Epithelial cell of proximal tubule (primary cell): Measurements from ENCODE around the gene ANKRD35. TPM values are rescaled to one million over a fixed set of nuclear protein-coding genes. Genes with fewer than 3 reads are reported as not detected.
A peak's percentile ranks its signal among the peaks of the same experiment; 100 is the strongest.

Experiments
- DNase-seq: peaks from one replicate; pipeline ENCODE4 v3.0.0-alpha.2; 2011; ENCODE audit warnings: low read depth
- H3K4me3 ChIP-seq: 2 replicates; pipeline ENCODE4 v1.5.1; 2011; ENCODE audit warnings: low read depth, mild to moderate bottlenecking, low read length
- total RNA-seq: library from RNA; depleted of rRNA; stranded (reverse); fragments of >200 nt; gene quantifications from 2 replicates; pipeline ENCODE4 v1.2.3, GENCODE V29; 2015
- TF ChIP-seq, protein P1 (sequence below): conservative IDR thresholded peaks from 2 replicates; pipeline ENCODE4 v1.5.1; 2012; ENCODE audit warnings: low read depth, mild to moderate bottlenecking, low read length

ANKRD35 gene
- total RNA-seq, 1 donor from 2014 or later: 1.6 TPM

DNA sequence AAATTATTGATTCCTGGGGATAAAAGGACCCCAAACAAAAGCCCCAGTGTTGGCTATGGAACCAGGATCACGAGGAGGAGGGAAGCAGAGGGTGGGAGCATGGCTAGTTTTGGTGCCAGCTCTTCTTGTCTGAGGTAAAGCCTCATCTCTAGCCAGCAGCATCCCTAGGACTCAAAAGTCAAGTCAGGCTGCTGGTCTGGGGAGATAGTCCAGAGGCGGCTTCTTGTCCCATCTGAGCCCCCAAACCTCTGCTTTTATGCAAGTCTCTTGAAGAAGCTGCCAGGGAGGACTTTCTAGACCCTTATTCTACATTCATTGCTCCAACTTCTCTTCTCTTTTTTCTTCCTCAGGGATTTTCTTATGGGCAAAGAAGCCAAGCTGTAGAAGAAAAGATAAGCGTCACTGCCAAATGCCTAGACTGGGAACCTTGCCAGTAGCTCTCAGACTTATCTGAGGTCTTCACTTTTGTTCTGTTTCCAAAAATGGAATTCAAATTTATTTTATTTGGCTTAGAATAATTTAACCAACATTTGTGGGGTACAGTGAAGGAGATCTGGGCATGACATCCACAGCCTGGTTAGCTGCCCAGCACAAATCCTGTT, 6.9 kb upstream of the ANKRD35 start:
- no peak for DNase-seq
- TF ChIP-seq, protein P1, sequence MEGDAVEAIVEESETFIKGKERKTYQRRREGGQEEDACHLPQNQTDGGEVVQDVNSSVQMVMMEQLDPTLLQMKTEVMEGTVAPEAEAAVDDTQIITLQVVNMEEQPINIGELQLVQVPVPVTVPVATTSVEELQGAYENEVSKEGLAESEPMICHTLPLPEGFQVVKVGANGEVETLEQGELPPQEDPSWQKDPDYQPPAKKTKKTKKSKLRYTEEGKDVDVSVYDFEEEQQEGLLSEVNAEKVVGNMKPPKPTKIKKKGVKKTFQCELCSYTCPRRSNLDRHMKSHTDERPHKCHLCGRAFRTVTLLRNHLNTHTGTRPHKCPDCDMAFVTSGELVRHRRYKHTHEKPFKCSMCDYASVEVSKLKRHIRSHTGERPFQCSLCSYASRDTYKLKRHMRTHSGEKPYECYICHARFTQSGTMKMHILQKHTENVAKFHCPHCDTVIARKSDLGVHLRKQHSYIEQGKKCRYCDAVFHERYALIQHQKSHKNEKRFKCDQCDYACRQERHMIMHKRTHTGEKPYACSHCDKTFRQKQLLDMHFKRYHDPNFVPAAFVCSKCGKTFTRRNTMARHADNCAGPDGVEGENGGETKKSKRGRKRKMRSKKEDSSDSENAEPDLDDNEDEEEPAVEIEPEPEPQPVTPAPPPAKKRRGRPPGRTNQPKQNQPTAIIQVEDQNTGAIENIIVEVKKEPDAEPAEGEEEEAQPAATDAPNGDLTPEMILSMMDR: no peak
- H3K4me3 ChIP-seq: no peak overlapping the region

DNA sequence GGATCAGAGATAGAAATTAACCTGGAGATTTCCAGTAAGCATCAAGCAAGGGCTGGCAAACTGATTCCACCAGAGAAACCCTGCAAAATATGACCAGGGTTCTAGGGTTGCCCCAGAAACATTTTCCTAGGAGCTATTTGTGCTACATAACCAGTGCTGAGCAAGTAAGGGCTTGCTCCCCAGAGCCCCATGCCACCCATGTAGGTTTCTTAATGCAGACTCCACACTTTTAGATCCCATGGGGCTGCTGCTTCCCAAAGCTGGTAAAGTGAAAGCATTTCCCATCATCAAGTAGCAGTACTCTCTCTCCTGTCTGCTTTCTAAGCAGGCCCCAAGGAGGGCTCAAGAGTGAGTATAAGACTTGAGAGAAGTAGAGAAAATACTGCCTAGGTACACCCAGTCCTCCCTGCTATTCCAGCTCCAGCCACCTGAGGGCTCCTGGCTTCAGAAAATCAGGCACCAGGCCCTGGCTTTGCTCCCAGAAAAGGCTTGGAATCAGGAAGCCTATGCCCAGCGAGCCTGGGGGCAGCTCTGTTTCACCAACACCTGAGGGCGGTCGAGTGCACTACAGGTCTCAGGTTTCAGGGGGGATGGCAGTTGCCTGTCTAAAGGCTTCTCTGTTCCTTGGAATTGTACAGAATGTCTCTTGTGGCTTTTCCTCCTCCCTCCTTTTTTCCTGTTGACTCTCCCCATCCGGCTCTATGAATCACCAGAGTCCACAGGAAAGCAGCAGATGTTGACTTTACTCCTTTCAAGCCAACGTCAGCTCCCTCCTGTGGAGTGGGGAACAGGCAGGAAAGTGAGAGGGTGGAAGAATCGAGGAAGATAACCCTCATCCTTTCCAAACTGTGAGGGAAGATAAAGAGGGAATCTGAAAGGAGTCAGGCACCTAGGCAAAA, 6.2 kb upstream of the ANKRD35 start:
- H3K4me3 ChIP-seq: no peak overlapping the region
- TF ChIP-seq, protein P1: peak; percentile 98

DNA sequence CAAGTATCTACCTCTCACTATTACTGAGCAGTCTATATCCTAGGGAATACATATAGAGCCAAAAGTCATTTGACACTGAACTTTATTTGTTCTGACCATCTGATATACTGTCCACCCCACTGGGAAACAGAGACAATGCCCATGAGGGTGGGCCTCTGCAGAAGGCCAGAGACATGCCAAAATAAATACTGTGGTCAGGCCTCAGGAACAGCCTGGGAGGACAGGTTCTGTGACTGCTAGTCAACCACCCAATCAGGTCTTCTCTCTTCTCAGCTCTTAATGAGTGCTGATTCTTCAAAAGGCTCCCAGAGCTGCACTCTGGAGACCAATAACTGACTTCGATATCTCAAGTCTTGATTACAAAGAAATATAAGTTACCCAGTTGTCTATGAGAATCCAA, 5.5 kb upstream of the ANKRD35 start:
- TF ChIP-seq, protein P1: no peak
- H3K4me3 ChIP-seq: no peak overlapping the region
- no peak for DNase-seq

More for the DNA sequence above, 6.2 kb upstream of the ANKRD35 start:
- DNase-seq: peak; percentile 96

DNA sequence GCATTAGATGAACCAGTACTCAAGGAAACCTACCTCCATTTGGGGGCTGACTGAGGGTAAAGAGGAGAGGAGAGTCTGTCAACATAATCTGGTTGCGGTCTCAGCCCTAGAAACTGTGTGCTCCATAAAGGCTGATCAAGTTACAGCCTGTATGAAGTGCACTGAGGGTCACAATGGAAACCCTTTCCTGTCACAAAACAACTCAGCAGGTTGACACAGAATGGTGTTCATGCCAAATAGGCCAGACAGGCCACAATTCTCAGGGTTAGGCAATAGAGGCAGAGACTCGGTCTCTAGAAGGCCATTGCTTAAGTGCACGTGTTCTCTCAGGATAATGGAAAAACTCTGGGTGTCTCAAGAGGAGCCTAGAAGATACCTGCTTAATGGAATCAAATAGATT, 4.1 kb upstream of the ANKRD35 start:
- TF ChIP-seq, protein P1: no peak
- DNase-seq: no peak
- no peak overlapping the region for H3K4me3 ChIP-seq

DNA sequence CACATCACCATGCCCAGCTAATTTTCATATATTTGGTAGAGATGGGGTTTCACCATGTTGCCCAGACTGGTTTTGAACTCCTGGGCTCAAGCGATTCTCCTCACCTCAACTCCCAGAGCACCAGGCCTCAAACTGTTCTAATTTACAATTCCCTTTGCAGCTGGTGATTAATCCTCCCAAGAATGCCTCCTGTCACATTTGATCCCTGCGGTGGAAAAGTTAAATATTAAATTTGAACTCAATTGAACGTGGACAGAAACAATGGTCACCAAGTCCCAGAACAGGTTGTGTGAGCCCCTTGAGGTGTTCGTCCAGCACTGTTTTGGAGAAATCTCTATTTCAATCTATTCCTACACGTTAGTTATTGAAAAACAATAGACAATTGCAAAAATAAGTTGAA, 2.0 kb upstream of the ANKRD35 start:
- DNase-seq: peak; percentile 76
- TF ChIP-seq, protein P1: no peak
- H3K4me3 ChIP-seq: peak overlapping the region; percentile 3

DNA sequence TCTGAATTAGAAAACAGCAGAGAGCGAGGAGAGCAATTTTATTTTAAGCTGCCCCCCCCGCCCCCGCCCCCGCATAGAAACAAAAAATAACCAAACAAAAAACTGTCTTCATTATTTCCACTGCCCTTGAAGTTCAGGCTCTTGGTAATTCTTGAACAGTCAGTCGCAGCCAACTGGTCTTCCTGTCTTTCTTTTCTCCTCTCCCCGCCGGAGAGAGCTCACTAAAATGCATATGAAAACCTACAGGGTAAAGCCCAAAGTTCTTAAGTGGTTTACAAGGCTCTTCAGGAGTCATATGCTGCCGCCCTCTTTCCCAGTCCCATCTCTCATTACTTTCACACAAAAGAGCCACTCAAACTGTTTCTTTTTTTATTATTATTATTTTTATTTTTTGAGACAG, 1.1 kb upstream of the ANKRD35 start:
- TF ChIP-seq, protein P1: no peak
- DNase-seq: no peak
- no peak overlapping the region for H3K4me3 ChIP-seq

DNA sequence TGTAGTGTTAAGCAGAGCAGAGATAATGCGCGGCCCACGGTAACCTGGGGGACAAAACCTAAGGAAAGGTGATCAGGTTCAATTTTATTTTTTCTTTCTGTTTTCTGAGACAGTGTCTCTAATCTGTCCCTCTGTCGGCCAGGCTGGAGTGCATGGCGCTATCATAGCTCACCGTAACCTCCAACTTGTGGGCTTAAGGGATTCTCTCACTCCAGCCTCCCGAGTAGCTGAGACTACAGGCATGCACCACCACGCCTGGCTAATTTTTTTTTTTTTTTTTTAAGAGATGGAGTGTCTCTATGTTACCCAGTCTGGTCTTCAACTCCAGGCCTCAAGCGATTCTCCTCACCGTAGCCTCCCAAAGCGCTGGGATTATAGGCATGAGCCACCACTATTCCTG, 724 bp upstream of the ANKRD35 start:
- TF ChIP-seq, protein P1: no peak
- H3K4me3 ChIP-seq: peak overlapping the region; percentile 73
- no peak for DNase-seq
